ENCODE results near the gene RELN.

The RELN gene

DNA sequence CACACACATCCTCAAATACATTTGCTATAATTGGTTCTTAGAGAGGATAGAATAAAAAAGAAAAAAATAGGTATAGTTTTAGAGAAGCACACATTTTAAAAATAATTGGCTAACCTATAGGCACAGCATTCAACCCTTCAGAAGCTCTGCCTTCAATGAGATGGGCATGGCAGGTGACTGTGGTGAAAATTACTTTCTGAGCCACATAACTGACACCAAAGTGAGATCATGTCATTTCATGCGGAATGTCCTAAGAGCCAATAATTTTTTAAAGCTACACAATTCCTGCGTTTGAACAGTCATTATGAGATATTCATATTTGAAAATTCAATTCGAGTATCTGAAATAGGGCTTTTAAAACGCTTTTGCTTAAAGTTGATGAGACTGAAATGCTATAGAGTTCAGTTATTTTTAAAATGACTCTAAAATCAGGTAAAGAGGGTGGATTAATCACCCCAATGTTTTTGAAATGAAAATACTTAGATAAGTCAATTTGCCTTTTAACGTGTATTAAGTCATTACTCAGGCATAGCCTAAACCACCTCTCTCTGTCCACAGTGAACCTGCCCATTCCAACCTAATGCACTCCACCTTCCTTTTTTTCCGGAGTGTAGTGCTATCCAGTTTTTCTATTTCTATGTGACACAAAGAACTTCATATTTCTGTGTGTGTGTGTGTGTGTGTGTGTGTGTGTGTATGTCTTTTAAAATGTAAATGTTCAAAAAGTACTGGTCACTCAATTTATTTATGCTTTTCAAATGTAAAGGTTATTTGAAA lies 6.1 kb downstream of the RELN start:
- H3K27me3 Mint-ChIP-seq: peaks cover 28% of the 10 kb centered on the region
- peaks cover under 1% of the 10 kb centered on the region for H3K4me1 Mint-ChIP-seq (ENCODE audit: low read depth)
- no peaks in the 10 kb centered on the region for H3K36me3 Mint-ChIP-seq (ENCODE audit: low read depth)
- no peak overlapping the region for H3K4me3 Mint-ChIP-seq
- H3K9me3 Mint-ChIP-seq: no peaks in the 10 kb centered on the region
- H3K27ac Mint-ChIP-seq: no peak overlapping the region

DNA sequence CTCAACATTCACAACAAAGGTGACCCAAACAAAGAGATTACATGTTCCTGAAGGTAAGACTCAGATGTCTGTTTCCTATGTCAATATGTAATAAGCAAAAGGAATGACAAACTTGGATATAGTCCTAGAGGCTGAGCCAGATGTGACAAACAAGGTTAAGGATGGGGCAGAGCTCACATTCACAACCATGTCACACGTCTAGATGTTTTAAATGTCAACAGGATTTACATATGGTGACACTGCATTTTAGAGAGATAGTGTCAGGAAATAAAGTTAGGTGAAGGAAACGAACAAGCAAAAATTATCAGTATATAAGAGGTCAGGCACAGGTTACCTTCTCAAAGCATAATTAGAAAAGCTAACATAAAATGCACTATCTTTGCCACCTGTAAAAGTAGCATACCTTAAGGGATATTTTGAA lies 8.4 kb downstream of the RELN start:
- no peak overlapping the region for H3K27ac Mint-ChIP-seq
- no peaks in the 10 kb centered on the region for H3K4me1 Mint-ChIP-seq (ENCODE audit: low read depth)
- no peaks in the 10 kb centered on the region for H3K9me3 Mint-ChIP-seq
- H3K27me3 Mint-ChIP-seq: peaks cover 12% of the 10 kb centered on the region
- H3K36me3 Mint-ChIP-seq (ENCODE audit: low read depth): no peaks in the 10 kb centered on the region
- no peak overlapping the region for H3K4me3 Mint-ChIP-seq

DNA sequence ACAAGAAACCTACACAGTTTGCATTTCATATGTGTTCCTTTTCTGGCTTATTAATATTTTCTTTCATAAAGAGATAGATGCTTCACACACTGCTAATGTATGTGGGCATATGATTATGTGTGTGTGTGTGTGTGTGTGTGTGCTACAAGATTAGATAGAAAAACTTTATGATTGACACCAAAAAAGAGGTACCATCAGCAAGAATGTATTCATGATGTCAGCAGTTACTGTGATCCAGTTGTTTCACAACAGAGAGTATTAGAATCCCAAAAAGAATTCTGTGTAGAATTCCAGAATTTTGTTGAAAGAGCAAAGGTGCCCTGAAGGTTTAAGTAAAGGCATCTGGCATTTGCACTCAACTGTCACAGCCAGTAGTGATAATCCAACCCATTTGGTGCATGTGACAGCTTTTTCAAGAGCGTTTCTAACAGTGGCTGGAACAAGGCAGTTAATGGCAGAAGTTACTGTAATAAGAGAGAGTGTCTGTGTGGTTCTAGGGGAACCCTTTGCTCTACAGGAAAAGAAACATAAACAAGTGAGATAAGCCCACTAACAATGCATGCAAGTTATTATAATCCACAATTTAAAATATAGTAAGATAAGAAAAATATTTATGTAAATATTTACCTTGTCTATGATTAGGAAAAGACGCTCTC lies 16.6 kb downstream of the RELN start:
- Mint-ChIP-seq H3K27me3 (peaks cover 8% of the 10 kb centered on the region), H3K4me3 (no peak overlapping the region), H3K27ac (no peak overlapping the region), H3K36me3 (ENCODE audit: low read depth) (no peaks in the 10 kb centered on the region), H3K4me1 (ENCODE audit: low read depth) (no peaks in the 10 kb centered on the region), H3K9me3 (no peaks in the 10 kb centered on the region)

DNA sequence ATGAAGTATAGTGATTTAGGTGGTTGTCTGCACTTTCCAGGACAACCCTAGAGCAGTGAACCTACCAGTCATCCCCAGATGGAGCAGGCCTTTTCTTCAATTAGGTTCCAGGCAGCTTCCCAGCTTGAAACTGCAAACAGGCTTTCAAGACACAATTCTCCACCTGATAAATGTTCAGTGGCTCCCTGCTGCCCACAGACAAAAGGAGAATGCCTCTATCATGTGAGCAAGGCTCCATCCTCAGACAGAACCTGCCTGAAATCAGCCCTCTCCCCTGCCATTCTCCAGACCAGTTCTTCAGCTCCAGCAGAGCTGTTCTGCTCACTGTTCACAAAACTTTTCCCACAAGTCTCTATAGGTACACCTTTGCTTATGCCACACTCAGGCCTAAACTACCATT lies 22.1 kb downstream of the RELN start:
- Mint-ChIP-seq H3K9me3 (no peaks in the 10 kb centered on the region), H3K4me3 (no peak overlapping the region), H3K36me3 (ENCODE audit: low read depth) (no peaks in the 10 kb centered on the region), H3K27me3 (peaks cover 4% of the 10 kb centered on the region), H3K27ac (no peak overlapping the region), H3K4me1 (ENCODE audit: low read depth) (no peaks in the 10 kb centered on the region)

DNA sequence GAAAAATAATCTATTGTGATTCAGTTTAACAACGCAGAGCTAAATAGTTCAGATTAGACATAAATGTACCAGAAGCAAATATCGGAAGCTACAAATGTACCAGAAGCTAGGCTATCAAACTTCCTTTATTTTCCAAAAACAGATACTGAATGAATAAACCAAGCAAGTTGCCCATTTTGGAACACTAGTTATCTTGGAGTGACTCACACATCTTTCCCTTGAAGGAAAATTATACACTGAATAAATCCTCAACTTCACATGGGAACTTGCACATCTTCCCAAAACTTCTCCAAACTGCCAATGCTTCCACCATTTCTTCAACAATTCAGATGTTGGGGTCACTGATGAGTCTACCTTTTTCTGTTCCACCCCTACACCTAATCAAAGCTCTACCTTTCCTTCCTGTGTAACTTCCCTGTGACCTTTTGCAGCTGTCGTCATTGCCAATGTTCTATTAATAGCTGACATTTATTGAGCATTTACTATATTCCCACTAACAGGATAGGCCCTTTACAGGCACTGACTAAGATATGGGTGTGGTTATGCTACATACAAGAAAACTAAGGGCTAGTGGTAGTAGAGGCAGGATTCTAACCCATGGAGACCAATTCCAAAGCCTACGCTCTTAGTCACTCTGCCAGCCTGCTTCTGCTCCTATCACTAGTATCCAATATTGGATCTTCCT lies 22.7 kb downstream of the RELN start:
- Mint-ChIP-seq H3K27ac (no peak overlapping the region), H3K27me3 (peaks cover 4% of the 10 kb centered on the region), H3K9me3 (no peaks in the 10 kb centered on the region), H3K36me3 (ENCODE audit: low read depth) (no peaks in the 10 kb centered on the region), H3K4me3 (no peak overlapping the region), H3K4me1 (ENCODE audit: low read depth) (no peaks in the 10 kb centered on the region)

DNA sequence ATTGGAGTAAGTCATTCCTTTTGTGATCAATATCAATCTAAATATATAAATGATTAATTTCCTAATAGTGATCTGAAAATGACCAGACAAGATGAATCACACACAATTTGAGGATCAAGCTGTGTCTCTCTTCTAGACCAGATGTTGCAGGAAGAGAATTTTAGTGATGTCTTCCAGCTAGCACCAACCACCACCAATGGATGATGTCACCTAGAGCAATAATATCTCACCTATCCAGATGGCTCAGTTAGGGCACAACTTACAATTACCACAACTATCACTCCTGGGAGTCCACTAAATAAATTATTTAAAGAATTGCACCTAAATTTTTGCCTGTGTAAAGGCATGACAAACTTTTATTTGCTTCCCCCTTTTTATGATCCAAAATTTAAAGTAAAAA lies 25.2 kb downstream of the RELN start:
- no peaks in the 10 kb centered on the region for H3K36me3 Mint-ChIP-seq (ENCODE audit: low read depth)
- no peak overlapping the region for H3K4me3 Mint-ChIP-seq
- H3K27me3 Mint-ChIP-seq: peaks cover 10% of the 10 kb centered on the region
- no peaks in the 10 kb centered on the region for H3K4me1 Mint-ChIP-seq (ENCODE audit: low read depth)
- H3K9me3 Mint-ChIP-seq: no peaks in the 10 kb centered on the region
- no peak overlapping the region for H3K27ac Mint-ChIP-seq

DNA sequence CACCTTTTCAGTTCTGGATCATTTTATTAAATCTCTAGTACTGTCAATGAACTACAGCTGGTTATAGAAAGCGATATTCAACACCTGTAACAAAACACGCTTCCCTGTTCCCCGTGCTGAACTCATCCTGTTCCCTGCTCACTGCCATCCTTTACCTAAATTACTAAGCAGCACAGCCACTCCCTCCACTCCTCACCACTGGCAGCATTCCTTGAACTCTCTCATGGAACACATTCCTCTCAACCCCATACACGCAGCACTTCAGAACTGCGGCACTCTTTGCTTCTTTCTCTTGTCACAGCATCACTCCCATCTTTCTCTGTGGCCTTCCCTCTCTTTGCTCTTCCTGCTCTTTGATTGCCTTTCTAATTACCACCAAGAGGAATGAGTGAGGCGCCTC lies 27.4 kb downstream of the RELN start:
- no peaks in the 10 kb centered on the region for H3K36me3 Mint-ChIP-seq (ENCODE audit: low read depth)
- H3K4me3 Mint-ChIP-seq: no peak overlapping the region
- no peaks in the 10 kb centered on the region for H3K9me3 Mint-ChIP-seq
- H3K27ac Mint-ChIP-seq: no peak overlapping the region
- H3K4me1 Mint-ChIP-seq (ENCODE audit: low read depth): peaks cover 5% of the 10 kb centered on the region
- H3K27me3 Mint-ChIP-seq: peaks cover 6% of the 10 kb centered on the region

DNA sequence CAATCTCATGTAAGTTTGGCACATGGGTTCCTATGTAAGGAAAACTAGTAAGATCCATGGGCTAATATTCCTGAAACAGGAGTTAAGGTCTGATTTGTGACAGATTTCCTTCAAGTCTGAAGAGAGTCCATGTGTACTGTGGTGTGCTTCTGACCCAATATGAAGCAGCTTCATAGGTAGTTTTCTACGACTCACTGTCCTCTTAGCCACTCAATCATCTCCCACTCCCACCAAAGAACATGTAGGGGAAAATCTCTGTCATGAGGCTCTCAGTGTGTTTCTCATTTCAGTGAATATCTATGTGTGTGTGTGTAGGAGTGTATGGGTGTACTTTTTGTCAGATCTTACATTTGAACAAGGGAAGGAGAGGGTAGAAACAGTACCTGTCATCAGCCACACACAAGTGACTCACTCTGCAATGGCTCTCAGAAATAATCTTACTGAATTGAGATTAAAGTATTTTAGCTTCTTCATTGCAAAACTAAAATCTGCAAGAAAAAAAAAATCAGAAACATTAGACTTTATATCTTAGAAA lies 31.1 kb downstream of the RELN start:
- no peaks in the 10 kb centered on the region for H3K36me3 Mint-ChIP-seq (ENCODE audit: low read depth)
- no peaks in the 10 kb centered on the region for H3K9me3 Mint-ChIP-seq
- H3K4me3 Mint-ChIP-seq: no peak overlapping the region
- peaks cover 20% of the 10 kb centered on the region for H3K27me3 Mint-ChIP-seq
- no peak overlapping the region for H3K27ac Mint-ChIP-seq
- H3K4me1 Mint-ChIP-seq (ENCODE audit: low read depth): peaks cover 5% of the 10 kb centered on the region

DNA sequence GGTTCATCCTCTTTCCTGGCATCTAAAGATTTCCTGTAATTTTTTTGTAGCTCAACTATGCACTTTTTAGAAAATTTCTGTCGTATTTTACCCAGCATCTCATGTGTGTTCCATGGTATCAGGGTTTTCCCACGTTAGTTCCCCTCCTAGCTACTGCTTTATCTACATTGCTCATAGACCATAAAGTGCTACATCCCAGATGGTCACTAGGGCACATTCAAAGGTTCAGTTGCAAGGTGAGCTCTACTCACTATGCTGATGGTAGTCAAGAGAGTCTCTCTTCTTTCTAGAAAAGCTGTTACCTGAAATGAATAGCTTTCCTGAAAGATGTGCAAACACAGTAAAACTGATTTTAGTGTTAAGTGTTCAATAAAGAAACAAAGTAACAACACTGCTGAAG lies 33.5 kb downstream of the RELN start:
- peaks cover 25% of the 10 kb centered on the region for H3K27me3 Mint-ChIP-seq
- no peaks in the 10 kb centered on the region for H3K36me3 Mint-ChIP-seq (ENCODE audit: low read depth)
- H3K4me1 Mint-ChIP-seq (ENCODE audit: low read depth): peaks cover 5% of the 10 kb centered on the region
- no peak overlapping the region for H3K27ac Mint-ChIP-seq
- no peak overlapping the region for H3K4me3 Mint-ChIP-seq
- H3K9me3 Mint-ChIP-seq: no peaks in the 10 kb centered on the region

DNA sequence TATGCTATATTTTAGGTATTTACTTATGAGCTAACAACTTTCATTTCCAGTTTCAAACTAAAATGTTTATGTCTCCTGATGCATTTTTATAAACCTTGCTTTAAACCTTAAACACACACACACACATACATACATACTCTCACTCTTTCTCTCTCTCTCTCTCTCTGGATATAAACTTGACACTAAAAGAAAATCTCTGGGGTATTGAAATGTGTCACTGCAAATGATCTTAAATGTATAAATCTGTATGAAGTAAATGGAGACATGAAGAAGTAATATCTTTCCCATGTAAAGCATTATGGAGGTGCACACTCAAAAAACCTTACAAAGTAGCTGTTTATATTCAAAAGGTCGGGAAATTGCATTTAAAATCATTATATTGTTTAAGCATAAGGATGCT lies 37.0 kb downstream of the RELN start:
- Mint-ChIP-seq H3K36me3 (ENCODE audit: low read depth) (no peaks in the 10 kb centered on the region), H3K4me1 (ENCODE audit: low read depth) (no peaks in the 10 kb centered on the region), H3K27ac (no peak overlapping the region), H3K9me3 (no peaks in the 10 kb centered on the region), H3K4me3 (no peak overlapping the region), H3K27me3 (peaks cover 19% of the 10 kb centered on the region)

DNA sequence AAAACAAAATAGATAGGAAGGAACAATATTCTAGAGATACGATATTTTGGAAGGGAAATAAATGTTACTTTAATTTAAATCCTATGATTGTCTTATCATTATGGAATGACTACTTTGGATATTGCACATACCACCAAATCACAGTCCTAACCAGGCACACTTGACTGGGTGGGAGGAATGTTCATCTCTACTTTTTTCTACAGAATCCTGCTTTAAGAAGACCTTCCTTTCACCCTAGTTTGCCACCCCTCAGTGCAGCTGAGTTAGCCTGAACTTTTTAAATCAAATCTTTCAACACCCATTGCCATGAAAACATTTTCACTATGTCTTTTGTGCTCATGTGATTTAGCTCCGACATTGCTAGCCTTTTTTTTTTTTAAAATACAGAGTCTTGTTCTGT lies 38.1 kb downstream of the RELN start:
- H3K9me3 Mint-ChIP-seq: no peaks in the 10 kb centered on the region
- no peak overlapping the region for H3K4me3 Mint-ChIP-seq
- H3K36me3 Mint-ChIP-seq (ENCODE audit: low read depth): no peaks in the 10 kb centered on the region
- peaks cover 14% of the 10 kb centered on the region for H3K27me3 Mint-ChIP-seq
- no peaks in the 10 kb centered on the region for H3K4me1 Mint-ChIP-seq (ENCODE audit: low read depth)
- no peak overlapping the region for H3K27ac Mint-ChIP-seq

DNA sequence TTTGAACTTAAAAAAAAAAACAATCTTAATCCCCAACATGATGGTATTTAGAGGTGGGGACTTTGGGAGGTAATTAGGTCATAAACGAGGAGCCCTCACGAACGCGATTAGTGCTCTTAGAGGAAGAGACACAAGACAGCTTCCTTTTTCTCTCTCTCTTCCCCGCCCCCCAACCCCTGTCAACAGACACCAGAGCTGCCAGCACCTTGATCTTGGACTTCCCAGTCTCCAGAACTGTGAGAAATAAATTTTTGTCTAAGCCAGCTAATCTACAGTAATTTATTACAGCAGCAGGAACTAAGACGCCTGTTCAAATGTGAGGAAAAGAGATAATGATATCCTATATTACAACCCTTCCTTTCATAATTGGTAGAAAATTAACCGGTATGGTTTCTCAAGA lies 40.1 kb downstream of the RELN start:
- Mint-ChIP-seq H3K9me3 (no peaks in the 10 kb centered on the region), H3K27ac (no peak overlapping the region), H3K4me3 (no peak overlapping the region), H3K4me1 (ENCODE audit: low read depth) (no peaks in the 10 kb centered on the region), H3K27me3 (peaks cover 6% of the 10 kb centered on the region), H3K36me3 (ENCODE audit: low read depth) (no peaks in the 10 kb centered on the region)

DNA sequence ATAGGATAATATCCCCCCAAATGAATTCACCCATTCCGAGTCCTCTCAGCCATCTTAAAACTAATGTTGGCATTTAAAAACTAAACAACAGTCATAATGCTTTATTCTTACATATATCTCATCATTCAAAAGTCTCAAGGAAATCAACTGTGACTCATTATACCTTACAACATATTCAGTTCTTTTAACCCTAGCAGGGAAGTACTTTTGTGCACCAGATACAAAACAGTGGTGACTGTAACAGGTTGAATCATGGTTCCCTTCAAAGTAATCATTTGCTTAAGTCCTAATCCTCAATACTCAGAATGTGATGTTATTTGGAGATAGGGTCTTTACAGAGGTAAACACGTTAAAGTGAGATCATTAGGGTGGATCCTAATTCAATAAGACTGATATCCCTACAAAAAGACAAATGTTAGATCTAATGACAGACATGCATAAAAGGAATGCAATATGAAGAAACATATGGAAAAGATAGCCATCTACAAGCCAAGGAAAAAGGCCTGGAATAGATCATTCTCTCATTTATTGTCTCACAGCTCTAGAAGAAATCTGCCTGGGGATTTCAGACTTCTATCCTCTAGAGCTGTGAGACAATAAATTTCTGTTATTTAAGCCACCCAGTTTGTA lies 42.3 kb downstream of the RELN start:
- H3K27ac Mint-ChIP-seq: no peak overlapping the region
- no peak overlapping the region for H3K4me3 Mint-ChIP-seq
- no peaks in the 10 kb centered on the region for H3K4me1 Mint-ChIP-seq (ENCODE audit: low read depth)
- peaks cover 3% of the 10 kb centered on the region for H3K27me3 Mint-ChIP-seq
- H3K9me3 Mint-ChIP-seq: no peaks in the 10 kb centered on the region
- no peaks in the 10 kb centered on the region for H3K36me3 Mint-ChIP-seq (ENCODE audit: low read depth)

DNA sequence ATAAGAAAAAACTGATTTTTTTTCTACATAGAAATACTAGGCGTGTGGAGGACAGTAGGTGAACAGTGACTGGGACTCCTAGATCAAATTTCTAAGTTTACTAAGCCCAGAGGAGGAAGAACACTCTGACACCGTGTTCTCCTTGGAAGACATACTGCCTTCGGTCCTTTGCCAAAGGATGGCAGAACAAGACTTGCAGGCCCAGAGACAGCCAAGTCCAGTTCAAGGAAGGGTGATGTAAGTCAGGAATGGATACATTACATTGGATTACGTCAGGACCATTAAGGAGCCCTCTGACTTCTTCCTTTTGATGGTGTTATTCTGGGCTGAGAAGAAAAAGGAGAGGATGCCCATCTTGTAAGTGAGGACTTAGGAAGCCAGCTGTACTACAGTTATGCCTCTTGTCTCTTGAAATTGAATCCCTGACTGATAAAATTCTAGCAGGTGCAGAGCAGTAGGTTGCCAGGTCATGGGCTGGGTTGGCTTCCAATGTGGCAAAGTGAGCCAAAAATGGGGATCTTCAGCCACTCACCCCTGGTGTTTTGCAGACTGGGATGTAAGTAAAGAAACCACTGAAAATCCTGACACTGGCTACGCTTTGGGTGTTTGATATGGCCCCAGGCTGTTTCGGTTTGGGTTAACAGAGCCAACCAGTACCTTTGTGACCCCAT lies 45.1 kb downstream of the RELN start:
- Mint-ChIP-seq H3K4me1 (ENCODE audit: low read depth) (no peaks in the 10 kb centered on the region), H3K36me3 (ENCODE audit: low read depth) (no peaks in the 10 kb centered on the region), H3K9me3 (no peaks in the 10 kb centered on the region), H3K27ac (no peak overlapping the region), H3K27me3 (peaks cover 11% of the 10 kb centered on the region), H3K4me3 (no peak overlapping the region)
